HG02885 (cell line): ENCODE measurements around the gene BLOC1S5.
"Not testable (repeated sequence)": the region's sequence is repeated elsewhere in the genome, so short reads cannot be mapped to it uniquely, and the experiment has no call there.

ENCODE experiments used
- ATAC-seq: cut with Tn5 transposase; IDR thresholded peaks from one replicate; pipeline ENCODE4 v1.9.1; 2021; ENCODE audit warnings: mild to moderate bottlenecking; ENCODE audit not compliant: unreplicated experiment, poor library complexity

BLOC1S5 gene

GRCh38 chr6:7999201-7999600 lies 65.0 kb downstream of the BLOC1S5 start:
- ATAC-seq: no peak

- ATAC-seq: no peak
These were observed 66.0 kb downstream of the BLOC1S5 start for GRCh38 chr6:7998103-7998725.

- no peak for ATAC-seq
These were observed 66.9 kb downstream of the BLOC1S5 start for GRCh38 chr6:7997286-7997685.

DNA sequence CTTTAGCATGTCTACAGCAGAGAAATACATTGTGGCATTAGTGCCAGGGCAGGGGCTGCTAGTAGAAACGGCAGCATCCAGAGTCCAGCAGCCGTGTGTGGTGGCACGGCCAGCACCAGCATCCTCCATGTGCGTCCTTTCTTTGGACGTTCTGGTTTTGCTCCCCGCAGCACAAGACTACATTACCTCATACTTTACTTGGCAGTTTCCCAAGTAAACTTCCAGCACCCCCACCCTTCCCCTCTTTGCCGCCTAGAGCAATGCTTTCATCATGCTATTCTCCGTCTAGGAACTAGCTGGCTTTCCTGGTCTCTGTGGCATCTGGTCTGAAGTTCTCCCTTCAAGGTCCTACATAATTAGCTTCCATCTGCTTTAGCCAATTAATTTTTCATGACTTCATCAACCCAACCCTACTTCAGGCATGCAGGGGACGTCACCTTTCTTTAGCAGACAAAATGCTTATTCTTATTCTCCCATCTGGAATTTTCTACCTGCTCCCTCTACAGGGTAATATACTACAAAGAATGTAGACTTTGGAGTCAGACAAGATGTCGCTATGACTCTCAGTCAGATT lies 67.6 kb downstream of the BLOC1S5 start:
- ATAC-seq: no peak

- ATAC-seq: no peak
These were observed 70.2 kb downstream of the BLOC1S5 start for GRCh38 chr6:7993952-7994351.

DNA sequence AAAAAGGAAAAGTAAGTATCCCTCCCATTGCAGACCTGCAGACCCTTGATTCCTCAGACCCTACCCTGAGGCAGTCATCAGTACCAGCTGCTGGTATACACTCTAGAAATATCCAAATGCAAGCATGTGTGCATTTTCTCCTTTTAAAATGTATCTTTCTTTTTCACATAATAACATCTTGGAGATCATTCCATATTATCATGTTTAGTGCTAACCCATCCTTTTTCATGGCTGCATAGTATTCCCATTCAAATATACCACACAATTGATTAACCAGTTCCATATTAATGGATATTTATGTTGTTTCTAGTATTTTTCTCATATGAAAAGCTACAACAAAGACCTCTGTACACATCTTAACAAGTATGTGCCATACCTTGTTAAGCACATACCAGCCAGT lies 70.8 kb downstream of the BLOC1S5 start:
- no peak for ATAC-seq

DNA sequence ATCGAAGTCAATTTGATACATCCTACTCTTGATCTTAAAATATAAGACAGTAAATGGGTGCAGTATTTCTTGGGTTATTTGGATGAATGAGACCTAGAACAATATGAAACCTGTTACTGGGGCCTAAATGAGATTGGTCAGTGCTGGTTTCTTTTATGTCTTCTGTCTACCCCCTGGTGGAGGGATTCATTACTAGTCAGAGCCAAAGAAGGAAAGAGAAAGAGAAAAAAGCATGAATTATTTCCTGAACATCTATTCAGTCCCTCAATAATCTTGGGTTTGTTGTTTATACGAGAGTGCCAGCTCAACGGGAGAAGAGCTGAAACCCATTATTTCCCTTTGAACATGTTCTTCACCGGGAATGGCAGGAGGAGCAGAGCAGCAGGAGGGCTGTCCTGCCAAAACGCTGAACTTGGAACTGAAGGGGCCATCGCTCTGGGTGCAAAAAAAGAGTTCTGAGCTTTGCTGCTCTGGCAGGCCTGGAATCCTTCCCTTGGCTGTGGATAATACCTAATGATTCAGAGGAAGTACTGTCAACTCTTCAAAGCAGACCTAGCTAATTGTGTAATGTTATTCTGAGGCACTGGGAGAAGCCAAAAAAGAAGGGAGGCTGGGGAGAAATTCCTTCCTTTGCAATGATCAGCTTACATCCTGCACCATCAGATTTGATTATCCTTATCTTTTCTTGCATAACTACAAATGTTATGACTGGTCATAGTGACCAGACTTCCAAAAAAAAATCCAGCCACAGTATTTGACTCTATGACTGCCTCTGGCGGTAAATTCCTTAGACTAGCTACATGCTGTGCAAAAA lies 72.0 kb downstream of the BLOC1S5 start:
- ATAC-seq: peak; percentile 83

GRCh38 chr6:7991536-7991935 lies 72.7 kb downstream of the BLOC1S5 start:
- ATAC-seq: peak; percentile 5

DNA sequence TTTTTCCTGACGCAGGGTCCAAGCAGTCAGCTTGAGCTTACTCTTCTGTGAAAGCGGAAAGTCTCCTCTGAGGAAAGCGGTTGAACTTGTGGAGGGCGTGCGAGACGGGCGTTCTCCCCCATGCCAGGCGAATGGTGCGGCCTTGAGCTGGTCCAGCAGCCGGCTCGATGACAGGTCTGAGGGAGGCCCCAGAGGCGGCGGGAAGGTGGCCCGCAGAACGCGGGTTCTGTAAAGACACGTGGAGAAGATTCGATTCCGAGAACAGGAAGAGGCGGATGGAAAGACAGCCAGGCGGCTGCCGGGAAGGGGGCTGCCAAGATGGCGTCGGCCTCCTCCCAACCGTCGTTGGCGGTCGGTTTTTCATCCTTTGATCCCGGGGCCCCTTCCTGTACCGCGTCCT lies 78.0 kb downstream of the BLOC1S5 start:
- no peak for ATAC-seq

DNA sequence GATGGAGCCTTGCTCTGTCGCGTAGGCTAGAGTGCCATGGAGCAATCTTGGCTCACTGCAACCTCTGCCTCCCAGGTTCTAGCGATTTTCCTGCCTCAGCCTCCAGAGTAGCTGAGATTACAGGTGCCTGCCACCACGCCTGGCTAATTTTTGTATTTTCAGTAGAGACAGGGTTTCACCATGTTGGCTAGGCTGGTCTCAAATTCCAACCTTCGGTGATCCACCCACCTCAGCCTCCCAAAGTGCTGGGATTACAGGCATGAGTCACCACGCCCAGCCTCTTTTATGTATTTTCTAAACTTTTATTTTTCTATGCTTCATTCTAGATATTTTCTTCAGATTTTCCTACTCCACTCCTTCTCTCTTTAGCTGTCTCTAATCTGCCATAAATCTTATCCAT lies 80.2 kb downstream of the BLOC1S5 start:
- not testable (repeated sequence) for ATAC-seq

DNA sequence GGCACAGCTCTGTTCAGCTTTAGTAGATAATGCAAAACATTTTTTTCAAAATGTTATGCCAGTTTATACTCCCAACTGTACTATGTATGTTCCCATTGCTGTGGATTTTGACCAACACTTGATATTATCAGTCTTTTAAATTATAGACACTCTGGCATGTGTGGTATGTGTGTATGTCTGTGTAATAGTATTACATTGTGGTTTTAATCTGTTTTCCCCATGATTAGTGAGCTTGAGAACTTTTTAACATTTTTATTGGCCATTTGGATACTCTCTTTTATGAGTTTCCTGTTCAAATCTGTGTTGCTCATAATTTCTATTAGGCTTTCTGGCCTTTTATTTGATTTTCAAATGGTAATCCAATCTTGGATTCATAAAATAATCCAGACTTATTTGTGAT lies 84.4 kb downstream of the BLOC1S5 start:
- no peak for ATAC-seq

GRCh38 chr6:7978736-7979135 lies 85.5 kb downstream of the BLOC1S5 start:
- ATAC-seq: peak; percentile 78

DNA sequence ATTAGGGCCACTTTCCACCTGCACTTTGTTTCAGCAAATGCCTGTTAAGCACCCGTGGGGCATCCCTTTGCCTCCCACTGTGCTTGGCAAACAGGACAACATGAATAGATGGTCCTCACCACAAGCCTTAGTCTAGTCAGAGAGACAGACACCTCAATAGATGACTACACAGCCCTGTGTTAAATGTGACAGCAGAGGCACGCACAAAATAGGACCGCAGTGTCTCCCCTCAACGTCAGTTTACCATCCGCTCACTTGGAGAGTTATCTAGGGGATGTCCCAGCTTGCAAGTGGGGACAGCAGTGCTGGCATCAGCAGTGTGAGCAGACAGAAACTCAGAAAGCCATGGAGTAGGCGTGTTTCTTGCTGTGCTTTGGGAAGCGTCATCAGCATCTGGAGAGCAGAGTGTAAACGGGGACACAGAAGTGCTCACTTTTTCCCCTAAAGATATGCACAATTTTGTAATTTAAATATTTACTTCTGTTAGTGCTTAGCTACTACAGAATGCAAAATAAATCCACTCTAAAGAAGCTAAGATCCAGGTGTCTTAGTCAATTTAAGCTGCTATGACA lies 87.6 kb downstream of the BLOC1S5 start:
- ATAC-seq: no peak

- no peak for ATAC-seq
These were observed 88.4 kb downstream of the BLOC1S5 start for GRCh38 chr6:7975764-7976146.

DNA sequence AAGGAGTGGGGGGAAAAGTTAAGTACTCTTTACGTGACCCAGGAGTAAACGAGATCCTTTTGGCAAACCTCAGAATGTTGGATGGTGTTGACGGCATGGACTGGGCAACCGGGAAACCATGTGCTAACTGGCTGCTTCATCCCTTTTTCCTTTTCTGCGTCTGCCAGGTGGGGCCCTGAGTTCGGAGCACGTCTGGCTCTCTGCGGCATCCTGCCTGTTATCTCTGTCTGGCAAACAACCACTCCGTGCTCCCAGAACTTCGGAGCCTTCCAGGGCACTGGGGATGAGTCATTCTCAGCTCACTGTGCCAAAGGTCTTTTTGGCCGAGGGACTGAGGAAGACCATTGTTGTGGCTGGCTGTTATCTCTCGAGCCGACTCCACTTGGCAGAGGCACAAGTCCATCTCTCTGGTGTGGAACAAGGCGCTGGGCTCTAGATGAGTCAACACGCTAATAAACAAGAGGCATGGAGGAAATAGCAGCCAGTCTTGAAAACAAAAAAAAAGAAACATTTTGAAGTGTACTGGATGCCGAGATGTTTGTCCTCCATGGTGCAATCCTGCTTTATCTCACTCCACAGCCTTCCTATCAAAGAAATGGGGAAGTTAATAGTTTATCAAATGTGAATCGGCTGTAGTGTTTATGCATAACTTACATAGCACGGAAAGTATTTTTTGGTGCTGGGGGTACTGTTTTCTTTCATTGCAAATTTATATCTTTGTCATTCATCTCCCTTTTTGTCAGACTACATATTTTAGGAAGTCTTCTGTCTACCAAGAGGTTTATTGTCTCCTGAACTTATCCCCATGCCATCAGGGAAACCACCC lies 89.0 kb downstream of the BLOC1S5 start:
- no peak for ATAC-seq

- no peak for ATAC-seq
These were observed 89.6 kb downstream of the BLOC1S5 start for GRCh38 chr6:7974565-7974937.

DNA sequence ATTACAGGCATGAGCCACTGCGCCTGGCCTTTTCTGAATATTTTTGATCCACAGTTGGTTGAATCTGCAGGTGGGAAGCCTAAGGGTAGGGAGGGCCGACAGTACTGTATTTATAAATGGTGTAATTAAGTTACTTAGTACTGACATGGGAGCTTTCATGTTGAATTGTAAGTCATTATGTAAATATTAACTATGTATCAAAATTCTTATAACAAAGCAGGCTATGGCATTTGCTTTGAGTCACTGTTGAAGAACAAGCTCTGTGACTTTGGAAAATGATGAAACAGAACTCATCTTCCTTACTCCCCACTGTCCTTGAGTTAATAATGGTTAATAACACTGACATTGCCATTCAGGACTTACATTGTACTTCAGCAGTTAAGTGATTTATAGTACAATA lies 90.6 kb downstream of the BLOC1S5 start:
- ATAC-seq: no peak

DNA sequence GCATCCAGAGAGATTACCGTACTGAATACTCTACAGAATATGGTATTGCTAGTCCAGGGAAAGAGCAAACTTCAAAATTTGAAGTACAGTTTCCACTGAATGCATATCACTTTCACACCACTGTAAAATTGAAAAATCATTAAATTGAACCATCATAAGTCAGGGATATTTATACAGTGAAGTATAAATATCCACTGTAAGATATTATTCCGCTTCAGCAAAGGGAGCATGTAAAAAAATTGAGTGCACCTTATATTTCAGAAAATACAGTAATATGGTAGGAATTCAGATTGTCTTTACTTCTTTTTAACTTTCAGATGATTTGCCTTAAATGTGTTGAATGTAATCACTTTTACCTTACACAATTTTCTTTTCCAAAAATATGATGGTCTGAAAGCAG lies 92.7 kb downstream of the BLOC1S5 start:
- ATAC-seq: no peak

- ATAC-seq: no peak
These were observed 93.6 kb downstream of the BLOC1S5 start for GRCh38 chr6:7970616-7971015.
